Embryonic facial prominence (tissue), 1 donor: Measurements from ENCODE around the gene EPB41L4B.
"Not testable (repeated sequence)": the region's sequence is repeated elsewhere in the genome, so short reads cannot be mapped to it uniquely, and the experiment has no call there.

ENCODE experiments used
- DNase-seq: peaks from one replicate; pipeline ENCODE4 v3.0.0-alpha.2; 2016; ENCODE audit errors: extremely low spot score

The EPB41L4B gene

DNA sequence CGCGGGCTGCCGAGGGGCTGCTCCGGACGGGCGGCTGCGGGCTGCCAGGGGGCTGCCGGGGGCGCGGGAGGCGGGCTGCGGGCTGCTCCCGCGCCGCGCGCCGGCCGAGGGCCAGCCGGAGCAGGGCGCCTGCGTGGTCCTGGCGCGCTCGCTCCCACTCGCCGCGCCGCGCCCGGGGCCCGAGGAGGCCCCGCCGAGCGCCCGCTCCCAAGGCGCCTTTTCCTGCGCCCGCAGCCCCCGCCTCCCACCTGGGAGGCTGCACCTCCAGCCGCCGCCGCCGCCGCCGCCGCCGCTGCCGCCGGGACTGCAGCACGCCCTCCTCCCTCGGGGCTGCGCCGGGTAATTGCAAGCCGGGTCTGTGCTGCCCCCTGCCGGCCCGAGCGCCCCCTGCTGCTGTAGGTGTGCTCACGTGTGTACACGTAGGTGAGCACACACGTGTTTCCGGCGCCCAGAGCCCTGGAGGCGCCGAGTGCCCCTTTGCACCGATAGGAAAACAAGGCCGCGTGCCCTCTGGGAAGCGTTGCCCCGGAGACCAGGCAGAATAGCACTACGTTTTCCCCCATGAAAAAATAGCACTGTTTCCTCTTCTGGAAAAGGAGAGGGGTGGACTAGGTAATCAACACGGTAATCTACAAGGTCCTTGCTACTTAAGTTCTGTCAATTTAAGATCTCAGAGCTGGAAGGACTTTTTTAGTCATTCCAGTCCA is at the start of gene EPB41L4B:
Gene EPB41L4B (minus strand): TSS at position 318 of the 707 bp plus-strand sequence. CDS start 613 bp downstream, outside the sequence.
- DNase-seq: peak; percentile 42

DNA sequence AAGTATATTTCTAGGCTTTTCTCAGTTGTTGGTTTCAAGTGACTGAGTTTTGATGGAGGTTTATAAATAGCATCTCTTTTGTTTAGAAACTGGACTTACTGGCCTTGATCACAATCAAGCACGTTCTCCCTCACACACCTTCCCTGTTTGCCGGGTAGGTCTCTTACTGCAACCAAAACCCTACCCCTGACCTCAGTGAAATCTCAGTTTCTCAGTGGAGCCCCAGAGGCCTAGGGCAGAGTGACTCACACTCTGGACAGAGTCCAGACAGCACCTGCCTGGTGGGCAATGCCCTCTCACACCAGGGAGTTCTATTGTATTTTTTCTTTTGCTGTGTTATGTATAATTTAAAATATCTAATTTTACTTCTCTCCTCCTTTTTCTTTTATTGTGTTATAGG is 48.4 kb upstream of the EPB41L4B start:
- DNase-seq: no peak

GRCh38 chr9:109360771-109361170 is 39.9 kb upstream of the EPB41L4B start:
- DNase-seq: no peak

DNA sequence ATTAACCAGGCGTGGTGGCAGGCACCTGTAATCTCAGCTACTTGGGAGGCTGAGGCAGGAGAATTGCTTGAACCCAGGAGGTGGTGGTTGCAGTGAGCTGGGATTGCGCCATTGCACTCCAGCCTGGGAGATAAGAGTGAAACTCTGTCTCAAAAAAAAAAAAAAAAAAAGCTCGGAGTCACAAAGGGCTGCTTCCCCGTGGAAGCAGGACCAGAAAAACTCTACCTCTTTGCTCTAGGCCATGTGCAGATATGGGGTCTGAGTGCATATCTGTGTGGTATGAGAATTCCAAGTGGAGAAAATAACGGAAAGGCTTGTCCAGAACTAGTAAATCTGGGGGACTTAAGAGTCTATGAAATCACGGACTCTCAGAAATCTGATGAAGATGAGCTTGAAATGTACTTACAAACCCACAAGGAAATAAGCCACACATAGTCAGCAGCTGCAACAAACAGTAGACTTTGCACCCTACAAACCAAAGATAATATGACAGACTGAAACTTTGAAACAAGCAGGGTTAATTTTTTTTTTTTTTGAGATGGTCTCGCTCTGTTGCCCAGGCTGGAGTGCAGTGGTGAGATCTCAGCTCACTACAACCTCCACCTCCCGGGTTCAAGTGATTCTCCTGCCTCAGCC is 38.2 kb upstream of the EPB41L4B start:
- not testable (repeated sequence) for DNase-seq

DNA sequence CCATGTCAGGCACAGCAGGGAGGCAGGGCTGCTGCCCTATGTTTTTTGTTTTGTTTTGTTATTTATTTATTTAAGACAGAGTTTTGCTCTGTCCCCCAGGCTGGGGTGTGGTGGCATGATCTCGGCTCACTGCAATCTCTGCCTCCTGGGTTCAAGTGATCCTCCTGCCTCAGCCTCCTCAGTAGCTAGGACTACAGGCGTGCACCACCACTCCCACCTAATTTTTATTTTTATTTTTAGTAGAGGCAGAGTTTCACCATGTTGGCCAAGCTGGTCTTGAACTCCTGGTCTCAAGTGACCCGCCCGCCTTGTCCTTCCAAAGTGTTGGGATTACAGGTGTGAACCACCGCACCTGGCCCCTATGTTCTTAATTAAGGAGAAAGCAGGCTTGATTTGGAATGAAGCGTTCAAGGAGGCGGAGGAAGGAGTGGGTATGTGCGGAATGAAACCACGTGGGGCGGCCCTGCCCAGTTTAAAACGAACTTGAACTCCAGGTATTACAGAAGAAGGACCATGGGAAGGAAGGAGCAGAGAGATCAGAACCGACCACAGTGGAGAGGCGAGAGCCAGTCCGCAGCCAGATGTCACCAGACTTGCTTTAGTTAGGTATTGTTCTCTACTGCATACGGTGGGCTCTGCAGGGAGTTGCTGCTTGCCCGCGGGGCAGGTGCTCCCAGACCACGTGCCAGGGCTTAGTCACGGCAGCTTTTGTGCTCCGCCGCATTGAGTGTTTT is 34.9 kb upstream of the EPB41L4B start:
- no peak for DNase-seq

DNA sequence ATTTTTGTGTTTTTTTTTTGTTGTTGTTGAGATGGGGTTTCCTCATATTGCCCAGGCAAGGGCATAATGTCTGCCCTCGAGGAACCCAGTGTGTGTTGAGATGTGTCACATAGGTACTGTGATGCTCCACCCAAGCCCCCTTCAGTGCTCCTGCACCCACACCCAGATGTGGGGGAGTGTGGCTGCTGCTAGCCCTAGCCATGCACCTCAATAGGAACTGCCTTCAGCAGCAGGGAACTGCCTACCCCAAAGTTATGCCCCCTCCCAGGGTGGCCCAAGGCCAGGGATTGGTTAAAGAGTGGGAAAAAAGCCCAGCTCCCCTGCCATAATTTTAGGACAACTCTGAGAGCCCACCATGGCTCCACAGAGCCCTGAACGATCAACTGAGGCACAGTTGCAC is 33.3 kb upstream of the EPB41L4B start:
- DNase-seq: no peak

DNA sequence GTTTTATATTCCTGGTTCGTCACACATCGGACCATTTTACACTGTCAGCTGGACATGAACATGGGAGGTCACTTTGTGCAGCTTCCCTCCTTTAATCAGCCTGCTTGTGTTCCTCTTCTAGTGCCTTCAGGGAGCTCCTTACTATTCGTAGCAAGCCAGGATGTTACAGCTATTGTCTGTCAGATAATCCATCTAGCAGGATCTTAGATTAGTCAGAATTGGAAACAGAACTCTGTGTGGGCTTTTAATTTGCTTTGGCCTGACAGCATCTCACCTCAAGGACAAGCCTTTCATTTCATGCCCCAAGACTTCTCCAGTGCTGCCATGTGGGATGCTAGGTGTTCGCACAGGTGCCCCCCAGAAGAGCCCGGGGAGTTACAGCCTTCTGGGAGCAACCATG is 30.2 kb upstream of the EPB41L4B start:
- no peak for DNase-seq

GRCh38 chr9:109349421-109349846 is 28.6 kb upstream of the EPB41L4B start:
- no peak for DNase-seq

DNA sequence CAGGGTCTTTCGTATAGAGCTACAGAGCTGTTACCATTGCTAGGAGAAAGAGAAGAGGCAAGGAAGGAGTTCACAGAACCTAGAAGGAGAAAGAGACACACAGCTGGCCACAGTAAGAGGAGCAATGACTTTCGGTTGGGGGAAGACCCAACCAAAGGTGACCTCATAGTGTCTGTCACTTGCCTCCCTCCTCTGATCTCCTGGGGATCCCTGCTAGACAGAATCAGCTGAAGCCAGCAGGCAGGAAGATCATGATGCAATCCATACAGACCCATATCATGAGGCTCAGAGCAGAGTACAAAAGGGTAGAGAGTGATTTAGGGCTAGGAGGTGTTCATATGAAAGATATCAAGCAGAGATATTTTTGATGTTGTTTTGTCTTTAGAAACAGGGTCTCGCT is 26.0 kb upstream of the EPB41L4B start:
- no peak for DNase-seq

- no peak for DNase-seq
Measured at GRCh38 chr9:109344866-109345265, 24.0 kb upstream of the EPB41L4B start.

DNA sequence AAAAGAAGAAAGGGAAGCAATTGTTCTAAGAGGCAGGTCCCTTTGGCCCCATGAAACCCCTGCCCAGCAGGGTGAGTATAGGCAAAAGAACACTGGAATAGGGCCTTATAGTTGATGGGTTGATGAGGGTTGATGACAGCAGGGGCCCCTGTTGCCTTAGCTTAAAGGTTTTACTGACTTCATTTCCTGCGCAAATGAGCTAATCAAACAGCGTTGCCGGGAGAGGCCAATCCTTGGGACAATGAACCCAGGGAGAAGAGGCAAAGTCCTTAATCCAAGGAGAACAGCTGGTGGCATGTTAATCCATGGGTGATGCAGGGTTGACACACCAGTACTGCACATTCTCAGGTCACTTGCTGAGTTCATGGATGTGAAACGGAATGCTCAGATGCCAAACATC is 22.0 kb upstream of the EPB41L4B start:
- DNase-seq: no peak

DNA sequence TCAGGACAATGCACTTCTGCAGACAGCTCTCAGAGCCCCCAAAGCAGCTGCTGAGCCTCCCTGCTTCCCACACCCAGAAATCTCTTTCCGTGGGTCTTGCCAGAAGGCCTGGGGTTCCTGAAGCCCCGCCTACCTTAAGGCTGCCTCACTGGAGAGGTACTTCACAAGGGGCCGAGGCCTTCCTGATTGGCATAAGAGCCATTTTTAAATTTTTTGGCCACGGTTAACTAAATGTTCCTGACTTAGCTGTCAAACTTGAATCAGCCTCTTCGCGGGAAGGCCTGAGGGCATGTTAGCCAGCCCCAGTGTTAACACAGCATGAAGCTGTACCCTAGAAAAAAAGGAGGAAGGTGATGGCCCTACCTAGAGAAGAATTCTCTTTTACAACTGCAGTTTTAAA is 20.7 kb upstream of the EPB41L4B start:
- no peak for DNase-seq

- DNase-seq: not testable (repeated sequence)
Measured at GRCh38 chr9:109340979-109341378, 20.1 kb upstream of the EPB41L4B start.

- DNase-seq: no peak
Measured at GRCh38 chr9:109336409-109336808, 15.6 kb upstream of the EPB41L4B start.

- DNase-seq: no peak
Measured at GRCh38 chr9:109335929-109336328, 15.1 kb upstream of the EPB41L4B start.

DNA sequence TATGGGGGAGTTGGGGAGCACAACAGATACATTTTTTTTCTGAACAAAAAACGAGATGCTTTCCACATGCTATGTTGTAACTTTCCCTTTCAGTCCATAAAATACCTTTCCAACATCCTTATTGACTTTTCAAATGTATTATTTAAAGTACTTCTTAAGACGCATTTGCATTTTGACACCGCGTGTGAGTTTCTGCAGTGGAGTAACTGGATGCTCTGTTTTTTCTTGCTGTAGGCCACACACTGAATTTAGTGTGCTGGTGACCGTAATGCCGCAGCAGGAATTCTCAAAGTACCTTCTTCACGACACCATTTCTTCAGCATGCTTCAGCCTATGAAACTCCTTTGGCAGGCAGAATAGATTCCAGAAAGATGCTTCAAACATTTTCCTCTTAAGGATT is 14.3 kb upstream of the EPB41L4B start:
- DNase-seq: no peak

- DNase-seq: no peak
Measured at GRCh38 chr9:109331353-109331752, 10.5 kb upstream of the EPB41L4B start.

DNA sequence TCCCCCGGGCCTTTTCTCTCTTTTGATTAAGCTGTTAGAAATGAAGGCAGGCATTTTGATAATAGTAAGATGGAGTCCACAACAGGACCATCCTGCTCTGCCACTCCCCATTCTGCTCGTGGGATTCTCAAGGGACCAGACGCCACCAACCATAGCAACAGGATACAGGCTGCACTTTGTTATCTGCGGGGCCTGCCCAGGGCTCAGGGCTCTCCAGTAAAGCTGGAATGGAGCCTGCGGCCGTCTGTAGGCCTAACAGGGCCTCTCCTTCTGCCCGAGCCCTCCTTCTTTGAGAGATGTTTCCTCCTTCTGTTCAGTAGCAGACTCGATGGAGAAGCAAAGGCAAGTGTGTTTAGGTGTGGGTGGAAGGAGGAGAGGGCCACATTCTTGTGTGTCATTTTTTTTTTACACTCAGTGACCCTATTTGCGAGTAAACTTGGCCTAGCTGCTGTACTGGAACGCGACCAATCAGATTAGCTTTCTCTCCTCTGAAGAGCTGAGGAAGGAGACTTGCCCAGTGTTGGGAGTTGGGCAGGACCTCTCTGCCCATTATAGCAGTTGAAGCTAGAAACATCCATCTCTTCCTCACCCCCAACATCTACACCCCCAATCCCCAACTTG is 8.9 kb upstream of the EPB41L4B start:
- no peak for DNase-seq

GRCh38 chr9:109328978-109329637 is 8.2 kb upstream of the EPB41L4B start:
- DNase-seq: no peak

GRCh38 chr9:109325089-109325488 is 4.2 kb upstream of the EPB41L4B start:
- no peak for DNase-seq

DNA sequence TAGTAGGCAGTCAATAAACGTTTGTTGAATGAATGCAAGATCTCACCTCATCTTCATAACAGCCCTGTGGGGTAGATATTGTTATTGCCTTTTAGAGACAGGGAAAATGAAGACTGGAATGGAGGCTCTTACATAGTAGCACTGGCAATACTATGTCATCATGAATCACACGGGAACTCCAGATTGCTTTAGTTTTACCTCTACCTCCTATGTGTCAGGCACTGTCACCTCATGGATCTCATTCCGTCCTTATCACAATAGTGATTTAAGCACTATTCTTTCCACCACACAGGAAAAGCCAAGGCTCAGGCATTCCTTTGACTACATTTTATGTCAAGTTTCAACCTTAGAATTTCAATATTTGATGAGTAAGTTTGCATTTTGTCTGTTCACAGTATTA is 2.9 kb upstream of the EPB41L4B start:
- no peak for DNase-seq

DNA sequence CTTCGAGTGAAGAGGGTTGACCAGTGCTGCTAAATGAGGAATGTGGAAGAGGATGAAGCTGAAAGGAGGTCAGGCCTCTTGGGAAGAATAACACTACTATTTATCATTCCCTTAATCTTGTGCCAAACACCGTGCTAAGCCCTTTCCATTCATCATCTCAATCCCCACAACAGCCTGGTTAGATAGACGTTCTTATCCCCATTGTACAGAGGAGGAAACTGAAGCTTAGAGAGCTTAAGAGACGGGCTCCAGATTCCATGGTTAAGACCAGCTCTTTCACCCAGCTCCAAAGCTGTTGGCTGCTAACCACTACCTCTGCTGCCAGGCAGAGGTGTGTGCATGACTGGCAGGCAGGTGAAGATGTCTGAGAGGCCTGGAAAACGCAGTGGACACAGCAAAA is 868 bp upstream of the EPB41L4B start:
- DNase-seq: no peak
